Measurements from ENCODE around the gene WDR18. TPM values are rescaled to one million over a fixed set of nuclear protein-coding genes. Genes with fewer than 3 reads are reported as not detected.

WDR18 gene
- polyA plus RNA-seq: 64.9 and 90.1 TPM in 2 replicates
- polyA minus RNA-seq: 43.9 and 49.2 TPM in 2 replicates

DNA sequence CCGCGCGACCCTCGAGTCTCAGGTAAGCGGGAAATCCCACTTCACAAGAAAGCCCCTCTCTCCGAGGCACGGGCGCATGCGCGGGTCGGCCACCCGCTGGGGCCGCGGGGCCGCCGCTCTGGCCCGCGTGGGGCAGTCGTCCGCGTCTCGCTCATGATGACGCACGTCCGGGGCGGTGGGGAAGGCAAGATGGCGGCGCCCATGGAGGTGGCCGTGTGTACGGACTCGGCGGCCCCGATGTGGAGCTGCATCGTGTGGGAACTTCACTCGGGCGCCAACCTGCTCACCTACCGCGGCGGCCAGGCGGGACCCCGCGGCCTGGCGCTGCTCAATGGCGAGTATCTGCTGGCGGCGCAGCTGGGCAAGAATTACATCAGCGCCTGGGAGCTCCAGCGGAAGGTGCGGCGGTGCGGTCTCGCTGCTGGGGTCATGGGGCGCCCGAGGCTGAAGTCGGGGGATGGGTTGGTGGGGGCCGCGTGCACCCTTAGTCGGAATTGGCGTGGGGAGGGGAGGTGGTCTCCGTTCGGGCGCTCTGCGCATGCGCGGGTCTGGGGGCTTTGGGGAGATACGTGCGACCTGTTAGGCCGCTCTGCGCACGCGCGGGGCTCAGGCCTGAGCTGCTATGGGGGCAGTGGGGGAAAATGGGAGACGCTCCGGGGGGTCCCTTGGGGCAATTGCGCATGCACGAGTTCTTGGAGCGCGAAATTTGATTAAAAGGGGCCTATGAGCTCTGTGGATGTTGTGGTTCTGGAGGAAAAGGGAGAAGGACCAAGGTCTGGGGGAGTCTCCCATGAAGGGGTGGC, at the start of gene WDR18:
TSS of gene WDR18 (plus strand) at position 181 of the 803 bp plus-strand sequence. CDS start at position 190, 9 bp downstream.
- H3K79me2 ChIP-seq (replicated peaks; ENCODE audit: insufficient read depth, low read length): no peaks in the 10 kb centered on the region
- H3K9ac ChIP-seq (ENCODE audit: low read length): peak within 1 kb of the TSS; percentile 94
- no peaks in the 10 kb centered on the region for H3F3A ChIP-seq (ENCODE audit: insufficient read depth, low read length, poor library complexity, severe bottlenecking)
- no peaks in the 10 kb centered on the region for H3K27me3 ChIP-seq (ENCODE audit: insufficient read depth, low read depth, low read length)
- H2AFZ ChIP-seq (ENCODE audit: low read depth, low read length): peak within 1 kb of the TSS; percentile 82
- H4K20me1 ChIP-seq (ENCODE audit: insufficient read depth): no peaks in the 10 kb centered on the region
- no peaks in the 10 kb centered on the region for H3K9me3 ChIP-seq (ENCODE audit: low read length)
- H3K4me2 ChIP-seq (ENCODE audit: low read length): peak within 1 kb of the TSS; percentile 63
- H3K36me3 ChIP-seq (ENCODE audit: insufficient read depth, low read length): no peaks in the 10 kb centered on the region
- no peaks in the 10 kb centered on the region for H3K9me2 ChIP-seq (ENCODE audit: insufficient read depth, low read length)
- TF ChIP-seq, protein P1, sequence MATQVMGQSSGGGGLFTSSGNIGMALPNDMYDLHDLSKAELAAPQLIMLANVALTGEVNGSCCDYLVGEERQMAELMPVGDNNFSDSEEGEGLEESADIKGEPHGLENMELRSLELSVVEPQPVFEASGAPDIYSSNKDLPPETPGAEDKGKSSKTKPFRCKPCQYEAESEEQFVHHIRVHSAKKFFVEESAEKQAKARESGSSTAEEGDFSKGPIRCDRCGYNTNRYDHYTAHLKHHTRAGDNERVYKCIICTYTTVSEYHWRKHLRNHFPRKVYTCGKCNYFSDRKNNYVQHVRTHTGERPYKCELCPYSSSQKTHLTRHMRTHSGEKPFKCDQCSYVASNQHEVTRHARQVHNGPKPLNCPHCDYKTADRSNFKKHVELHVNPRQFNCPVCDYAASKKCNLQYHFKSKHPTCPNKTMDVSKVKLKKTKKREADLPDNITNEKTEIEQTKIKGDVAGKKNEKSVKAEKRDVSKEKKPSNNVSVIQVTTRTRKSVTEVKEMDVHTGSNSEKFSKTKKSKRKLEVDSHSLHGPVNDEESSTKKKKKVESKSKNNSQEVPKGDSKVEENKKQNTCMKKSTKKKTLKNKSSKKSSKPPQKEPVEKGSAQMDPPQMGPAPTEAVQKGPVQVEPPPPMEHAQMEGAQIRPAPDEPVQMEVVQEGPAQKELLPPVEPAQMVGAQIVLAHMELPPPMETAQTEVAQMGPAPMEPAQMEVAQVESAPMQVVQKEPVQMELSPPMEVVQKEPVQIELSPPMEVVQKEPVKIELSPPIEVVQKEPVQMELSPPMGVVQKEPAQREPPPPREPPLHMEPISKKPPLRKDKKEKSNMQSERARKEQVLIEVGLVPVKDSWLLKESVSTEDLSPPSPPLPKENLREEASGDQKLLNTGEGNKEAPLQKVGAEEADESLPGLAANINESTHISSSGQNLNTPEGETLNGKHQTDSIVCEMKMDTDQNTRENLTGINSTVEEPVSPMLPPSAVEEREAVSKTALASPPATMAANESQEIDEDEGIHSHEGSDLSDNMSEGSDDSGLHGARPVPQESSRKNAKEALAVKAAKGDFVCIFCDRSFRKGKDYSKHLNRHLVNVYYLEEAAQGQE (IDR thresholded peaks at IDR 0.05; ENCODE audit: borderline replicate concordance): peak; percentile 62
- TF ChIP-seq TAF1 (IDR thresholded peaks at IDR 0.05; ENCODE audit: low read depth): no peak
- peak; percentile 93 for TF ChIP-seq POLR2AphosphoS5 (IDR thresholded peaks at IDR 0.05)
- TF ChIP-seq MXI1 (conservative IDR thresholded peaks at IDR 0.05; ENCODE audit: poor library complexity, severe bottlenecking): peak; percentile 99
- TF ChIP-seq SMC3 (conservative IDR thresholded peaks at IDR 0.05; ENCODE audit: poor library complexity): peak; percentile 36
- TF ChIP-seq EP300 (conservative IDR thresholded peaks at IDR 0.05; ENCODE audit: poor library complexity, severe bottlenecking): peak; percentile 70
- no peak for TF ChIP-seq EZH2 (IDR thresholded peaks at IDR 0.05; ENCODE audit: borderline replicate concordance, insufficient read depth, low read length, poor library complexity, severe bottlenecking)
- TF ChIP-seq CTCF (IDR thresholded peaks at IDR 0.05; ENCODE audit: poor library complexity, severe bottlenecking): peak; percentile 50
- peak; percentile 12 for TF ChIP-seq RAD21 (conservative IDR thresholded peaks at IDR 0.05)
- H3K4me3 ChIP-seq (ENCODE audit: low read length): peak within 1 kb of the TSS; percentile 95
- peak within 1 kb of the TSS; percentile 96 for H3K27ac ChIP-seq (ENCODE audit: low read length)

DNA sequence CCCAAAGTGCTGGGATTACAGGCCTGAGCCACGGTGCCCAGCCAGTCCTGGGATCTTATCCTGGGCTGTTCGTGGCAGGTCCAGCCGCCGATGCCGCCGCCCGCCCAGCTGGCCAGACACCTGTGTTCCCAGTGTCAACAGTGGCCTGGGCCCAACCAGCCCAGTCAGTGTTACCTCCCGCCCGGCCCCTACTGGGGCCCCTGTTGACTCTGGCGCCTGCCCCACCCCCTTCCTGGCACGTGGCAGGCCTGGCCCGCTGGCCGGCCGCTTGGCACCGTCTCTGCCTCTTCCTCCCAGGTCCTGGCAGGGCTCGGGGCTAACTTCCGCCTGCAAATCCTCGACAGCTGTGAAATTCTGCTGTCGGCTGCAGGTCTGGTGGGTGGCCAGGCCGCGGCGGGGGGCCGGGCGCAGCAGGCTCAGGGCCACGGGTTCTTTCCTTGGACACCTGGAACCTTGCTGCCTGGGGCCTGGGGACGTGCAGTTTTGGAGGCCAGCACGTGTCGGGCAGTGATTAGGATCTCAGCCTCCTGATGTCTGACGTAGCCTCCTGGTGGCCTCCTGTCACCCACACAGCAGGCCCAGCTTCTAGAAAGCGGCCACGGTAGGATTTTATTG, 49.2 kb upstream of the WDR18 start:
- no peak overlapping the region for H3K9ac ChIP-seq (ENCODE audit: low read length)
- TF ChIP-seq POLR2AphosphoS5 (IDR thresholded peaks at IDR 0.05): no peak
- no peak for TF ChIP-seq CTCF (IDR thresholded peaks at IDR 0.05; ENCODE audit: poor library complexity, severe bottlenecking)
- no peak for TF ChIP-seq RAD21 (conservative IDR thresholded peaks at IDR 0.05)
- no peak for TF ChIP-seq MXI1 (conservative IDR thresholded peaks at IDR 0.05; ENCODE audit: poor library complexity, severe bottlenecking)
- no peak for TF ChIP-seq EP300 (conservative IDR thresholded peaks at IDR 0.05; ENCODE audit: poor library complexity, severe bottlenecking)
- TF ChIP-seq TAF1 (IDR thresholded peaks at IDR 0.05; ENCODE audit: low read depth): no peak
- TF ChIP-seq SMC3 (conservative IDR thresholded peaks at IDR 0.05; ENCODE audit: poor library complexity): no peak
- TF ChIP-seq, protein P1 (IDR thresholded peaks at IDR 0.05; ENCODE audit: borderline replicate concordance): no peak
- TF ChIP-seq EZH2 (IDR thresholded peaks at IDR 0.05; ENCODE audit: borderline replicate concordance, insufficient read depth, low read length, poor library complexity, severe bottlenecking): no peak
- no peaks in the 10 kb centered on the region for H3K9me2 ChIP-seq (ENCODE audit: insufficient read depth, low read length)
- H4K20me1 ChIP-seq (ENCODE audit: insufficient read depth): no peaks in the 10 kb centered on the region
- H3K4me2 ChIP-seq (ENCODE audit: low read length): no peak overlapping the region
- no peaks in the 10 kb centered on the region for H3K36me3 ChIP-seq (ENCODE audit: insufficient read depth, low read length)
- peaks cover 5% of the 10 kb centered on the region for H3K79me2 ChIP-seq (replicated peaks; ENCODE audit: insufficient read depth, low read length)
- H3F3A ChIP-seq (ENCODE audit: insufficient read depth, low read length, poor library complexity, severe bottlenecking): no peaks in the 10 kb centered on the region
- no peaks in the 10 kb centered on the region for H3K9me3 ChIP-seq (ENCODE audit: low read length)
- no peak overlapping the region for H3K4me3 ChIP-seq (ENCODE audit: low read length)
- no peaks in the 10 kb centered on the region for H3K27me3 ChIP-seq (ENCODE audit: insufficient read depth, low read depth, low read length)
- H3K27ac ChIP-seq (ENCODE audit: low read length): no peak overlapping the region
- H2AFZ ChIP-seq (ENCODE audit: low read depth, low read length): no peak overlapping the region
